NCI-H1092 treated with DMSO at 0.1 percent for 48 hours (cell line): ENCODE data around the gene NOTCH4.
A peak's percentile ranks its signal among the peaks of the same experiment; 100 is the strongest.

Experiments used
- DNase-seq: peaks from one replicate; lab custom pipeline; 2025; lab: John Stamatoyannopoulos, UW

NOTCH4 gene

GRCh38 chr6:32181148-32181702 is 42.6 kb downstream of the NOTCH4 start:
- DNase-seq, result no peak

GRCh38 chr6:32179766-32180405 is 44.0 kb downstream of the NOTCH4 start:
- no peak for DNase-seq

- DNase-seq, result no peak
Measured at GRCh38 chr6:32178547-32179440, 45.1 kb downstream of the NOTCH4 start.

- DNase-seq, result peak; percentile 98
Measured at GRCh38 chr6:32177788-32178546, 45.9 kb downstream of the NOTCH4 start, which contains the start of gene RNF5. Gene RNF5, plus strand, starts transcription at chr6:32178405. Its CDS starts 107 bp downstream, at chr6:32178512.

- peak; percentile 75 for DNase-seq
Measured at GRCh38 chr6:32177183-32177787, 46.6 kb downstream of the NOTCH4 start.

- DNase-seq, result peak; percentile 26
Measured at GRCh38 chr6:32176476-32177182, 47.2 kb downstream of the NOTCH4 start.

- DNase-seq, result peak; percentile 88
Measured at GRCh38 chr6:32175711-32176475, 48.0 kb downstream of the NOTCH4 start, which contains the start of gene AGPAT1. Gene AGPAT1, minus strand, starts transcription at chr6:32176084. Its CDS starts 4,588 bp downstream, at chr6:32171496.

- no peak for DNase-seq
Measured at GRCh38 chr6:32175322-32175710, 48.6 kb downstream of the NOTCH4 start.

GRCh38 chr6:32174416-32174815 is 49.5 kb downstream of the NOTCH4 start:
- DNase-seq, result no peak

- DNase-seq, result no peak
Measured at GRCh38 chr6:32173051-32173727, 50.7 kb downstream of the NOTCH4 start.

GRCh38 chr6:32171234-32171633 is 52.6 kb downstream of the NOTCH4 start:
- DNase-seq, result no peak

GRCh38 chr6:32170294-32170693 is 53.6 kb downstream of the NOTCH4 start:
- DNase-seq, result no peak

- DNase-seq, result no peak
Measured at GRCh38 chr6:32168807-32169591, 54.9 kb downstream of the NOTCH4 start.

GRCh38 chr6:32168350-32168749 is 55.5 kb downstream of the NOTCH4 start:
- DNase-seq, result no peak

- DNase-seq, result no peak
Measured at GRCh38 chr6:32167761-32168262, 56.1 kb downstream of the NOTCH4 start.

- no peak for DNase-seq
Measured at GRCh38 chr6:32167154-32167760, 56.6 kb downstream of the NOTCH4 start.

GRCh38 chr6:32166411-32167061 is 57.3 kb downstream of the NOTCH4 start:
- no peak for DNase-seq

- DNase-seq, result no peak
Measured at GRCh38 chr6:32164295-32164694, 59.6 kb downstream of the NOTCH4 start, which contains the start of gene EGFL8. Gene EGFL8, plus strand, starts transcription at chr6:32164595. Its CDS starts 1,571 bp downstream, at chr6:32166166.
